Subcutaneous adipose tissue (tissue), 4 donors: ENCODE results near the gene VHLL. TPM values are rescaled to one million over a fixed set of nuclear protein-coding genes. Genes with fewer than 3 reads are reported as not detected.

Experiments used
- CTCF ChIP-seq: fragments of 450-650 bp; IDR thresholded peaks from one replicate; pipeline ENCODE4 v1.5.1; 2016; ENCODE audit warnings: low read depth, mild to moderate bottlenecking, control low read depth, antibody characterized with exemption, moderate library complexity
- total RNA-seq, 4 donors: library from RNA; depleted of rRNA; stranded (reverse); fragments of >200 nt; gene quantifications; one replicate each; pipeline ENCODE4 v1.1.0, GENCODE V29; 2016

The VHLL gene
- not detected for total RNA-seq

- no peak for TF ChIP-seq CTCF
Measured at GRCh38 chr1:156298852-156299357, at the start of gene VHLL. Gene VHLL, minus strand, starts transcription at chr1:156299307. Its CDS starts 118 bp downstream, at chr1:156299189.

- no peak for TF ChIP-seq CTCF
Measured at GRCh38 chr1:156347331-156347730, 48.2 kb upstream of the VHLL start.

GRCh38 chr1:156346636-156347035 lies 47.5 kb upstream of the VHLL start:
- no peak for TF ChIP-seq CTCF

- TF ChIP-seq CTCF = no peak
Measured at GRCh38 chr1:156344409-156344808, 45.3 kb upstream of the VHLL start.

- no peak for TF ChIP-seq CTCF
Measured at GRCh38 chr1:156342166-156342955, 43.3 kb upstream of the VHLL start.

- no peak for TF ChIP-seq CTCF
Measured at GRCh38 chr1:156338180-156338976, 39.3 kb upstream of the VHLL start, which contains the start of the genes CCT3 and TSACC. Gene CCT3, minus strand, starts transcription at chr1:156338292. Its CDS starts 108 bp downstream, at chr1:156338184. Gene TSACC, plus strand, starts transcription at chr1:156338526. Its CDS starts 1,232 bp downstream, at chr1:156339758.

GRCh38 chr1:156337888-156338179 lies 38.7 kb upstream of the VHLL start:
- no peak for TF ChIP-seq CTCF
